Cerebellar nuclear complex (tissue), 1 donor: ENCODE results near the gene SKI.

Source experiments
- DNase-seq, 2 experiments: peaks; one replicate each; lab custom pipeline; 2025; lab: John Stamatoyannopoulos, UW

Gene SKI

DNA sequence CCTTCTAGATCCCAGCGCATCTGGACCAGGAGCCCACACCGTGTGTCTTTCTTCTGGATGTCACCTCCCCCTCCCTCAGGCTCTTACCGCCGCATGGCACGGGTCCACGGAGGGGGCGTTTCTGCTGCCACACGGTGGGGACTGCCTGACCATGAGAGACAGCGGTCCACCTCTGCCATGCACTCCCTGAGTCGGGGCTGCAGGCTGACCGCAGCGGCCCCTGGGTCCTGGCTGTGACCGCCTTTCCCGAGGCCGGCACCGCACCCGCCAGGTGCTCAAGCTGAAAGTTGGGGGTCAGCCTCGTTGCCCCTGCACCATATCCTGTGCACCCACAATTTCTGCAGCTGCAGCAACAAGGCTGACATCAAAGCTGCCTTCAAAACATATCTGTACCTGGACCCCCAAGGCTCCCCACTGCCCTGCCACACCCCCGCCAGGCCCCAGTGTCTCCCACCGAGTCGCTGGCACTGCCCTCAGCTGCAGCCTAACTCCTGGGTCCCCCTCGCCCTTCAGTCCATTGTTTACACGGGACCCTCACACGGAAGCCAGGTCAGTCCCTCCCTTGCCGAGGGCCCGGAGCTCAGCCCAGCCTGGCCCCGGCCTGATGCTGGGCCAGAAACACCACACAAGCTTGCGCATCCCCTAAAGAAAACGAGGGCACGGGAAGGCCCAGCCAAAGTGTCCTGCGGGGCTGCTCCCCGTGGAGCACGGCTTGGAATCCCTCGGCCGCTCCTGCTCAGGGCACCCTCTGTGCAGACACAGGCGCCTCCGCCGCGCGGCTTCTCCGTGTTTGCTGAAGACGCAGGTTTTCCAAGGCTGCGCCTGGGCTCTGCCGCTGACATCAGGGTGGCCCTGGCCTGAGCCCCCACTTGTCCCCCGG, 111.3 kb downstream of the SKI start:
- no peak for DNase-seq

DNA sequence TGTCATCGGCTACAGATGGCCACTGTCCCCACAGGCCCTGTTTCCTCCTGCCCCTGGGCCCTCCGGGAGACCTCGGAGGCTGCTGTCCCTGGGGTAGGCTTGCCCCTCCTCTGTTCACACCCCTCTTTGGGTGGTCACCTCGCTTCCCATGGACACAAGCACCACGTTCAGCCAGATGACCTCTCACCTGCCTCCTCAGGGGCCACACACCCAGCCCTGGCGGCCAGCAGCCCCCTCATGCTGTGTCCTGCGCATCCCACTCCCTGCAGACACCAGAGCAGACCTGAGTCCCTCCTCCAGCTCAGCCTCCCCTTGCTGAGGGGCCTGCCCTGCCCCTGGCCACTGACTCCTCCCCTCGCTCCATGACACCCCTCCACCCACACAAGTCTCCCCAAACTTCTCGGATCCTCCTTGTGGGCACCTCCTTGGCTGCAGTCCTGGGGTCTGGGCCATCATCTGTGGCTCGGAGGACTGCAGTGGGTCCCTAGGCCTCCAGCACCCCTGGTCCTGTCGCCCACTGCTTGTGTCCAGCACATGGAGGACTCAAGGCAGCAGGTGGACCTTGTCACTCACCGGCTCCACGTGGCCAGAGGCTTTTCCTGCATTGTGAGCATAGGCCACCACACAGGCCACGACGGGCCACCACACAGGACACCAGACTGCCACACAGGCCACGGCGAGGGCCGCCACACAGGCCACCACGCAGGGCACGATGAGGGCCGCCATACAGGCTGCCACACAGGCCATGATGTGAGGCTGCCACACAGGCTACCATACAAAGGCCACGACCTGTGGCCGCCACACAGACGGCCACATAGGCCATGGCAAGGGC, 112.2 kb downstream of the SKI start:
- DNase-seq: no peak

GRCh38 chr1:2340918-2341254, 112.8 kb downstream of the SKI start:
- DNase-seq: no peak

- DNase-seq: no peak
Observed at GRCh38 chr1:2341706-2342383, 113.7 kb downstream of the SKI start.

DNA sequence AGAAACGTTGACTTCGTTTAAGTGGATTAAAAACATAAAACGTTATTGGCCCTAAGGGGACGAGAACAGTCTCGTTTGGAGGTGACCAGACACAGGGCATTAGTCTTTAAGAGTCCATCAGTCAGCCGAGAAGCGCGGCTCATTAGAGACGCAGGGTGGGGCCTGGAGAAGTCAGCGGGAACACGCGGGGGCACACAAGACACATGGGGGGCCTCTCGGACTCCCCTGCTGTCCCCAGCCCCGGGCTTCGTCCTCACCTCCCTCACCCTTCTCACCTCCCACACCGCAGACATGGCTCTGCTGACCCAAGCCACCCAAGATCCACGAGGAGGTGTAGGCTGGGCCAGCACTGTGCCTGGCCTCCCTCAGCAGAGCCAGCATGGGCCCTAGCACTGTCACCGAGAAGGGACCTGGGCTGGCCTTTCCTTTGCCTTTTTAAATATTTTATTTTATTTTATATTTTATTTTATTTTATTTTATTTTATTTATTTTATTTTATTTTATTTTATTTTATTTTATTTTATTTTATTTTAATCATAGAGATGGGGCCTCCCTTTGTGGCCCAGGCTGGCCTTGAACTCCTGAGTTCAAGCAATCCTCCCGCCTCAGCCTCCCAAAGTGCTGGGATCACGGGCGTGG, 114.4 kb downstream of the SKI start:
- no peak for DNase-seq

DNA sequence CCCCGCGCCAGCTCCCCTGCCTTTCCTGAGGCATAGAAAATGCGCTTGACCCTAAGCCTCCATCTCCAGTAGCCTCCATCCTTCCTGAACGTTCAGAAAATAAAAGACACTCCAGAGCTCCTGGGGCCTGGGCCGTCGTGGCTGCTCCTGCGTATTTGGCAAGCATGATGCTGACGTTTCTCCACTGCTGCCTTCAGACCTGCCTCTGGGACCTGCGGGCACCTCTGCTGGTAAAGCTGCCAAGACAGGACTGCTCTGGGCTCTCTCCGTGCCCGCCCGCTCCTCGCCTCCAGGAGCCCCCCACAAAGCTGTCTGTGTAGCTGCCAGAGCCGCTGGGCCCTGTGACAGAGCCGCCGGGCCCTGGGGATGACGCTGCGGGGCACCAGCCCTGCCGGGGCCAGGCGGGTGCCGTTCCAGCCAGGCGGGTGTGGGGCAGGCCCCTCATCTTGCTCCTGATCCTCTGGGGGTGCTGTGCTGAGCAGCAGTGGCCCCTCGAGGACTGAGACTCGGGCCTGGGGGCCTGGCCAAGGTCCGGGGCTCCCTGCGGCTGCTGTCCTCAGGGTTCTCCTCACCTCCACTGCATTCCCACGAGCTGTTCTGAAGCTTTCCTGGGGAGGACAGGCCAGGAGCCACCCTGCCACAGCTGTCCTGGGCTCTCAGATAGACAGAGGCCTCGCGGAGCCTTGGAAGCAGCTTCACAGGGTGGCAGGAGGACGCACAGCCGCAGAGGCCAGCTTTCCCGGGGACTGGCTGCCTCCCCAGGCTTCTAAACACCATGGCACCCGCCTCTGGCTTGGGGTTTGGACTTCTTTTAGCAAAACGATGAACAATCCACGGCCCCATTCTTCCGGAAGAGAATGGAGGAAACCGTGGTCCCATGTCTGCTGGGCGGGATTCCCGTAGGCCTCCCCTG, 115.2 kb downstream of the SKI start:
- DNase-seq: no peak

- no peak for DNase-seq
Observed at GRCh38 chr1:2344121-2344681, 116.1 kb downstream of the SKI start.

GRCh38 chr1:2344744-2345296, 116.7 kb downstream of the SKI start:
- DNase-seq: no peak

- DNase-seq: no peak
Observed at GRCh38 chr1:2345297-2346075, 117.4 kb downstream of the SKI start.

DNA sequence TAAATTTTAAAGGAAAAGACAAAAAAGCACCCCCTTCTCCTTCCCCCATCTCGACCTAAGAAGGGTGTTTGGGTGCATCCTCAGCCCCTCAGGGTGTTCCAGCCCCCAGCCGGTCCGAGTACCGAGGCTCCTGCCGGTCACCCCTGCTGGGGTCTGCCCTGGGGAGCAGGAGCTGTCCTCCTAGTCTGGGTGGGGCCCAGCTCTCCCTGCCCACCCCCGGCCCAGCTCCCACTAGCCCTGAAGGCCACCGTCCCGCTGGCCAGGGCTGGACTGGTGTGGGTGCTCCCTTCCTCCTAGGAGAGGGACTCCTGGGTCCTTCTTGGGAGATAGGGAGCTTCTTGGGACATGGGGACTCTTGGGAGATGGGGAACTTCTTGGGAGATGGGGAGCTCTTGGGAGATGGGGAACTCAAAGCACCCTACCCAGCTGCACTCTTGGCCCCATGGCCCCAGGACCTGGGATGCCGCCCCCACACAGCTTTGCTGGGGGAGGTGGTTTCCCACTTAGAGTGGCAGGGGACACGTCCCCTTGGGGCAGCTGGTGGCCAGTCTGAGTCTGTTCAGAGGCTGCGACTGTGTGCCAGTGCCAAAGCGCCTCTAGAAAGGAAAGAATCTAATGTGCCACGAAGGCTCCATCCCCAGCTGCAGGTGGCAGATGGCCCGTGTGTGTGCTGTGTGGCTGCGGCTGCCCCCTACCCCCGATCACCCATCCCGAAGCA, 118.7 kb downstream of the SKI start:
- DNase-seq: no peak

GRCh38 chr1:2347409-2347785, 119.3 kb downstream of the SKI start:
- DNase-seq: no peak

GRCh38 chr1:2347896-2348295, 119.8 kb downstream of the SKI start:
- no peak for DNase-seq

GRCh38 chr1:2348346-2349325, 120.5 kb downstream of the SKI start:
- DNase-seq: no peak

- DNase-seq: no peak
Observed at GRCh38 chr1:2349806-2350205, 121.7 kb downstream of the SKI start.

DNA sequence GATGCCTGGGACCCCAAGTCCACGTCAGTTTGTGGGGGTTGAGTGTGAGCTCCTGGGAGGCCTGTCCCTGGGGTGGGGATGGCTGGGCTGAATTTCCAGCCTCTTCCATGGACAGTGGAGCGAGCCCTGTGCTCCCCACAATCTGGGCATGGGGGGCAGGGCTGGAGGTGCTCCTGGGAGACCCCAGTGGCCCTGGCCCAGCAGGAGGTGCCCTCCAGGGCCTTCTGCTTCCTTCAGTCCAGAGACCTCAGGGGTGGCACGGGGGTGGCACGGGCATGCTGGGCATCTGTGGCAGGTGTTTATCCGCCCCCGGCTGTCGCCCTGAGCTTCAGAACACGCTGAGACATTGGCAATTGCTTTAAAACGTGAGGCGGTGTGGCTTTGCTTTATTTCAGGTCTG, 122.4 kb downstream of the SKI start:
- no peak for DNase-seq

GRCh38 chr1:2350911-2351655, 123.0 kb downstream of the SKI start:
- DNase-seq: no peak

DNA sequence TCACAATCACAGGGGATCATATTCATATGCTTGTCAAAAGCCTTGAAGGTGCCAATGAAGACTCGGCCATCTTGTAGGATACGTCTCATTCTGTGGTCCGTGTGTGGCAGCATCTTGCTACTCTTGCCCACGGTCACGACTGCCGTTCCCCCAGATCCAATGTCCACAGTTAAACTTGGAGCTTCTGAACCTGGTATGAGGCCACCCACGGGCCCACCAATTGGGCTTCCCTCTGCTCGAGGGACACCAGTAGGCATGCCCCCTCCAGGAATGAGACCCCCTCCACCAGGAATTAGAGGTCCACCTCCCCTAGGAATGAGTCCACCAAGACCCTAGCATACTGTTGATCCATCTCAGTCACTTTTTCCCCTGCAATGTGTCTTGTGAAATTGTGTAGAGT, 123.6 kb downstream of the SKI start:
- no peak for DNase-seq
